ENCODE measurements around the gene EPC1.
A peak's percentile ranks its signal among the peaks of the same experiment; 100 is the strongest.

Gene EPC1

GRCh38 chr10:32348297-32349198 lies 1.6 kb upstream of the EPC1 start:
- Histone ChIP-seq H3K27ac (no peak overlapping the region), H3K36me3 (peaks cover 10% of the 10 kb centered on the region), H3K9me3 (no peaks in the 10 kb centered on the region), H3K4me3 (ENCODE audit: low read depth in 1 of 2, low read length in 1 of 2) (no peak overlapping the region), H3K27me3 (no peaks in the 10 kb centered on the region), H3K4me1 (ENCODE audit: control insufficient read depth in 1 of 2, insufficient read depth in 1 of 2, low read depth in 1 of 2, low read length in 1 of 2) (peaks cover 24 to 31% of the 10 kb centered on the region in 2 experiments)
- no peak for TF ChIP-seq CTCF (IDR thresholded peaks at IDR 0.05)

DNA sequence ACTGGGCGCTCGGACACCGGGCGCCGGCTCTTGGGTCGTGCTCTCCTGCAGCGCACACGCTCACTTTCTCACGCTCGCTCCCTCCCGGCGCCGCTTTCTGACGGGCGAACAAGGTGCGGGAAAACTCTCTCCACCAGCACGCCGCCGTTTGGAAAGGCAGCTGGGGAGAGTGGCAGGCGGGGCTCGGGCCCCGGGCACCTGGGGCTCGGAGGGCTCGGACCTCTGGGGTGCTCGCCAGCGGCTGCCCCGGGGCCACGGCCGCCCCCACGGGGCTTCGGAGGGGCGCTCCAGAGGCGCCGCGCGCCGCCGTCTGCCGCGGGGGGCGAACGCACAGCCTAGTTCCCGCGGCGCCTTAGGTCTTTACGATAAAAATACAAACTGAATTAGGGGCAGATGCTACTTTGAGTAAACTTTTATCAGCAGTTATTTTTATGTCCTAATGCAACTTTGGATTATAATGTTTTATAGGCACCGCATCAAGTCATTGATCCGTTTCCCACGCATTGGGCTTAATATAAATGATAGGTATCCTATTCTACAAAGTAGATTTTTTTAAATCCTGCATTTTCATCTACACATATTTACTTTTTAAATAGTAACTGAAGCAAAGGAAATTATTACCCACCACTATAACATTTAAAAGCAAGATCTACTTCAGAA lies 535 bp upstream of the EPC1 start:
- TF ChIP-seq CTCF (IDR thresholded peaks at IDR 0.05) = no peak
- H3K27me3 ChIP-seq = no peaks in the 10 kb centered on the region
- peak overlapping the region; percentile 100 for H3K27ac ChIP-seq
- H3K4me3 ChIP-seq (ENCODE audit: low read depth in 1 of 2, low read length in 1 of 2) = peak overlapping the region; percentile 93 to 94
- peaks cover 11% of the 10 kb centered on the region for H3K36me3 ChIP-seq
- peaks cover 24 to 37% of the 10 kb centered on the region in 2 experiments for H3K4me1 ChIP-seq (ENCODE audit: control insufficient read depth in 1 of 2, insufficient read depth in 1 of 2, low read depth in 1 of 2, low read length in 1 of 2)
- no peaks in the 10 kb centered on the region for H3K9me3 ChIP-seq

GRCh38 chr10:32346134-32346550 lies 816 bp downstream of the EPC1 start:
- Histone ChIP-seq H3K27ac (peak overlapping the region; percentile 100), H3K9me3 (no peaks in the 10 kb centered on the region), H3K4me3 (ENCODE audit: low read depth in 1 of 2, low read length in 1 of 2) (peak overlapping the region; percentile 93 to 94), H3K4me1 (ENCODE audit: control insufficient read depth in 1 of 2, insufficient read depth in 1 of 2, low read depth in 1 of 2, low read length in 1 of 2) (peaks cover 24 to 46% of the 10 kb centered on the region in 2 experiments), H3K36me3 (peaks cover 11% of the 10 kb centered on the region), H3K27me3 (no peaks in the 10 kb centered on the region)
- TF ChIP-seq CTCF (IDR thresholded peaks at IDR 0.05) = peak; percentile 99

GRCh38 chr10:32341596-32341995 lies 5.4 kb downstream of the EPC1 start:
- no peak overlapping the region for H3K4me3 ChIP-seq (ENCODE audit: low read depth in 1 of 2, low read length in 1 of 2)
- no peaks in the 10 kb centered on the region for H3K9me3 ChIP-seq
- peaks cover 11% of the 10 kb centered on the region for H3K36me3 ChIP-seq
- H3K4me1 ChIP-seq (ENCODE audit: control insufficient read depth in 1 of 2, insufficient read depth in 1 of 2, low read depth in 1 of 2, low read length in 1 of 2) = peaks cover 16 to 45% of the 10 kb centered on the region in 2 experiments
- H3K27ac ChIP-seq = no peak overlapping the region
- TF ChIP-seq CTCF (IDR thresholded peaks at IDR 0.05) = no peak
- H3K27me3 ChIP-seq = no peaks in the 10 kb centered on the region

DNA sequence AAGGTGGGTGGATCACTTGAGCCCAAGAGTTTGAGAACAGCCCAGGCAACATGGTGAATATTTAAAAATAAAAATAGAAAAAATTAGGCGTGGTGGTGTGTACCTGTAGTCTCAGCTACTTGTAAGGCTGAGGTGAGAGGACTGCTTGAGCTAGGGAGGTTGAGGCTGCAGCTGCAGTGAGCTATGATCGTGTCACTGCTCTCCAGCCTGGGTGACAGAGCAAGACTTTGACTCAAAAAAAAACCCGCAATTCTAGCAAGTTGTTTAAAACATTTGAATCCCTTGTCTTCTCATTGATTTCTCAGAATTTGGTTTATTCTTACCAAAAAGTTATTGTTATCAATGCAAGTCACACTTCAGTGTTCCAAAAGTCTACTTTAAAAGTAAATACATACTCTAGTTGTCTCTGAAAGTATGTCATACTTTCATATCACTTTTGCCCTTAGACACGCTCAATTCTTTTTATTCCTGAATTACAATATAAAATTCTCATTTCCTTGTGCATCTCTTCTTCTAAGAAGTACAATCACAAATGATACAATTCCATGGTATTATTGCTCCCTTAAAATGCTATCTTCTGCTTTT lies 6.3 kb downstream of the EPC1 start:
- H3K9me3 ChIP-seq = no peaks in the 10 kb centered on the region
- peak overlapping the region; percentile 14 for H3K27ac ChIP-seq
- peaks cover 12 to 41% of the 10 kb centered on the region in 2 experiments for H3K4me1 ChIP-seq (ENCODE audit: control insufficient read depth in 1 of 2, insufficient read depth in 1 of 2, low read depth in 1 of 2, low read length in 1 of 2)

More for the DNA sequence above, 6.3 kb downstream of the EPC1 start:
- no peak for TF ChIP-seq CTCF (IDR thresholded peaks at IDR 0.05)
- H3K4me3 ChIP-seq (ENCODE audit: low read depth in 1 of 2, low read length in 1 of 2) = no peak overlapping the region
- peaks cover 11% of the 10 kb centered on the region for H3K36me3 ChIP-seq
- no peaks in the 10 kb centered on the region for H3K27me3 ChIP-seq
